K562 (cell line): ENCODE data around the gene ME3. TPM values are rescaled to one million over a fixed set of nuclear protein-coding genes. Genes with fewer than 3 reads are reported as not detected.

Source experiments
- ATF1 ChIP-seq, 2 experiments: fragments of 450-650 bp in 1 of 2; IDR thresholded peaks; 2 replicates each; pipeline ENCODE4 v1.6.1; 2016; ENCODE audit warnings: missing compliant biosample characterization in 1 of 2, missing genetic modification characterization in 1 of 2
- ATF3 ChIP-seq, 2 experiments: fragments of 450-650 bp in 1 of 2; sonication (generic) in 1 of 2; formaldehyde crosslinking in 1 of 2; IDR thresholded peaks in 1 of 2; conservative IDR thresholded peaks in 1 of 2; 2 replicates each; pipeline versions ENCODE4 v1.6.1 to v1.8.1; 2016 to 2023; ENCODE audit warnings: mild to moderate bottlenecking in 2 of 2, moderate library complexity in 2 of 2, inconsistent platforms in 1 of 2, missing genetic modification reagents in 1 of 2
- ELF1 ChIP-seq: fragments of 200-800 bp; sonication (Bioruptor generic); IDR thresholded peaks from 2 replicates; pipeline ENCODE4 v1.6.1; 2016; ENCODE audit warnings: missing genetic modification characterization, missing compliant biosample characterization
- FOSL1 ChIP-seq: fragments of 200-800 bp; sonication (Bioruptor generic); conservative IDR thresholded peaks from 2 replicates; pipeline ENCODE4 v1.6.1; 2016; ENCODE audit warnings: missing genetic modification characterization, missing compliant biosample characterization
- NFE2L1 ChIP-seq: fragments of 450-650 bp; IDR thresholded peaks from 2 replicates; pipeline ENCODE4 v1.6.1; 2016; ENCODE audit warnings: missing genetic modification characterization, low read depth, mild to moderate bottlenecking, missing compliant biosample characterization, moderate library complexity, borderline replicate concordance
- NRF1 ChIP-seq, 2 experiments: fragments of 450-650 bp; IDR thresholded peaks in 1 of 2; conservative IDR thresholded peaks in 1 of 2; 2 replicates each; pipeline ENCODE4 v1.6.1; 2014; ENCODE audit warnings: mild to moderate bottlenecking in 2 of 2
- NUFIP1 ChIP-seq: fragments of 450-650 bp; IDR thresholded peaks from 2 replicates; pipeline ENCODE4 v1.6.1; 2018; ENCODE audit not compliant: partially characterized antibody
- polyA plus RNA-seq, 8 experiments: library from polyadenylated mRNA; depleted of rRNA in 4 of 8; stranded (reverse) in 5 of 8; unstranded in 3 of 8; fragments of >200 nt; fragmentation: Nextera tagmentation in 2 of 8; fragmentation: Illumina TruSeq in 1 of 8; extraction: Ambion mirVana in 2 of 8; extraction: Trizol in 1 of 8; gene quantifications; 2 replicates each; pipeline versions ENCODE4 v1.2.1 to v1.2.3, GENCODE V29; 2011 to 2014; ENCODE audit warnings: inconsistent platforms in 1 of 8, missing spikeins in 1 of 8
- total RNA-seq, 7 experiments: library from RNA; depleted of rRNA in 6 of 7; stranded (reverse); fragments of >200 nt in 6 of 7; fragmentation: Illumina TruSeq in 2 of 7; extraction: Trizol in 2 of 7; gene quantifications; 2 replicates each; pipeline versions ENCODE4 v1.2.1 to v1.2.3, GENCODE V29; 2011 to 2021; ENCODE audit warnings: low replicate concordance in 1 of 7
- TF ChIP-seq, protein P1 (sequence below): fragments of 250-450 bp; sonication (Bioruptor Pico); IDR thresholded peaks from 2 replicates; pipeline ENCODE4 v1.5.0; 2022; ENCODE audit warnings: mild to moderate bottlenecking
- TF ChIP-seq, protein P2 (sequence below): fragments of 450-650 bp; IDR thresholded peaks from 2 replicates; pipeline ENCODE4 v1.6.1; 2016

ME3 gene
- total and polyA plus RNA-seq, 9 of the 15 experiments (the other 6 are each of a cell fraction or from before 2014, with no cell fraction given) = not detected

DNA sequence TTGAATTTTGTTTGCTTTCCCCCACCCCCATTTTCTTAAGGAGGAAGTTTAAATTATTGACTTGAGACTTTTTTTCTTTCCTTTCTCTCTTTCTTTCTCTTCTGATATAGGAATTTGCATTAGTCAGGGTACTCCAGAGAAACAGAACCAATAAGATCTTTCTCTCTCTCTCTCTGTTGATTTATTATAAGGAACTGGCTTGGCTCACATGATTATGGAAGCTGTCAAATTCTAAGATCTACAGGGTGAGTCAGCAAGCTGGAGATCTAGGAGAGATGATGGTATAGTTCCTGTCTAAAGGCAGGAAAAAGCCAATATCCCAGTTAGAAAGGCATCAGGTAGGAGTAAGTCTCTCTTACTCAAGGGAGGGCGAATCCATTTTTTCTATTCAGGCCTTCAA, 233.7 kb downstream of the ME3 start (continued):
- peak; percentile 66; the same call in 1 of the 2 replicates for TF ChIP-seq ATF3 (IDR thresholded peaks at IDR 0.05)
- TF ChIP-seq ATF3 (CRISPR knock-in tag; conservative IDR thresholded peaks at IDR 0.05) = no peak
- TF ChIP-seq ELF1 (tag) = 0 out of 2 replicates have a peak, but pooled peaks have one; percentile 54
- peak; percentile 35; the same call in 1 of the 2 replicates for TF ChIP-seq NFE2L1 (tag)
- TF ChIP-seq, protein P1, sequence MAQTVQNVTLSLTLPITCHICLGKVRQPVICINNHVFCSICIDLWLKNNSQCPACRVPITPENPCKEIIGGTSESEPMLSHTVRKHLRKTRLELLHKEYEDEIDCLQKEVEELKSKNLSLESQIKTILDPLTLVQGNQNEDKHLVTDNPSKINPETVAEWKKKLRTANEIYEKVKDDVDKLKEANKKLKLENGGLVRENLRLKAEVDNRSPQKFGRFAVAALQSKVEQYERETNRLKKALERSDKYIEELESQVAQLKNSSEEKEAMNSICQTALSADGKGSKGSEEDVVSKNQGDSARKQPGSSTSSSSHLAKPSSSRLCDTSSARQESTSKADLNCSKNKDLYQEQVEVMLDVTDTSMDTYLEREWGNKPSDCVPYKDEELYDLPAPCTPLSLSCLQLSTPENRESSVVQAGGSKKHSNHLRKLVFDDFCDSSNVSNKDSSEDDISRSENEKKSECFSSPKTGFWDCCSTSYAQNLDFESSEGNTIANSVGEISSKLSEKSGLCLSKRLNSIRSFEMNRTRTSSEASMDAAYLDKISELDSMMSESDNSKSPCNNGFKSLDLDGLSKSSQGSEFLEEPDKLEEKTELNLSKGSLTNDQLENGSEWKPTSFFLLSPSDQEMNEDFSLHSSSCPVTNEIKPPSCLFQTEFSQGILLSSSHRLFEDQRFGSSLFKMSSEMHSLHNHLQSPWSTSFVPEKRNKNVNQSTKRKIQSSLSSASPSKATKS (CRISPR knock-in tag) = no peak
- TF ChIP-seq, protein P2, sequence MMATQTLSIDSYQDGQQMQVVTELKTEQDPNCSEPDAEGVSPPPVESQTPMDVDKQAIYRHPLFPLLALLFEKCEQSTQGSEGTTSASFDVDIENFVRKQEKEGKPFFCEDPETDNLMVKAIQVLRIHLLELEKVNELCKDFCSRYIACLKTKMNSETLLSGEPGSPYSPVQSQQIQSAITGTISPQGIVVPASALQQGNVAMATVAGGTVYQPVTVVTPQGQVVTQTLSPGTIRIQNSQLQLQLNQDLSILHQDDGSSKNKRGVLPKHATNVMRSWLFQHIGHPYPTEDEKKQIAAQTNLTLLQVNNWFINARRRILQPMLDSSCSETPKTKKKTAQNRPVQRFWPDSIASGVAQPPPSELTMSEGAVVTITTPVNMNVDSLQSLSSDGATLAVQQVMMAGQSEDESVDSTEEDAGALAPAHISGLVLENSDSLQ = peak; percentile 88
- TF ChIP-seq FOSL1 = peak; percentile 86
- TF ChIP-seq ATF1 (CRISPR knock-in tag; IDR thresholded peaks at IDR 0.05) = no peak
- TF ChIP-seq ATF1 (tag; IDR thresholded peaks at IDR 0.05) = no peak
- no peak for TF ChIP-seq NUFIP1
- no peak for TF ChIP-seq NRF1 (conservative IDR thresholded peaks at IDR 0.05 in 1 of 2, IDR thresholded peaks at IDR 0.05 in 1 of 2)
